ENCODE results near the gene GPC6.
"Not testable (repeated sequence)": the region's sequence is repeated elsewhere in the genome, so short reads cannot be mapped to it uniquely, and the experiment has no call there.

Gene GPC6

DNA sequence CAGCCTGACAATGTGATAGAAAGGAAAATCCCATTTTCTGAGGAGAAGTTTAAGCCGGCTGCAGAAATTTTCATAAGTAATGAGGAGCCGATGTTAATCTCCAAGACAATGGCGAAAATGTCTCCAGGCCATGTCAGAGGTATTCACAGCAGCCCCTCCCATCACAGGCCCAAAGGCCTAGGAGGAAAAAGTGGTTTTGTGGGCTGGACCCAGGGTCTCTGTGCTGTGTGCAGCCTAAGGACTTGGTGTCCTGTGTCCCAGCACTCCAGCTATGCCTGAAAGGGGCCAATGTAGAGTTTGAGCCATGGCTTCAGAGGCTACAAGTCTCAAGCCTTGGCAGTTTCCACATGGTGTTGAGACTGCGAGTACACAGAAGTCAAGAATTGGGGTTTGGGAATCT lies 32.9 kb upstream of the GPC6 start:
- no peak for TF ChIP-seq CTCF (IDR thresholded peaks at IDR 0.05; ENCODE audit: low read depth, low read length)
- TF ChIP-seq, protein P1, sequence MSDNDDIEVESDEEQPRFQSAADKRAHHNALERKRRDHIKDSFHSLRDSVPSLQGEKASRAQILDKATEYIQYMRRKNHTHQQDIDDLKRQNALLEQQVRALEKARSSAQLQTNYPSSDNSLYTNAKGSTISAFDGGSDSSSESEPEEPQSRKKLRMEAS (IDR thresholded peaks at IDR 0.05; ENCODE audit: low read depth, low read length), result no peak
- TF ChIP-seq MYC (IDR thresholded peaks at IDR 0.05; ENCODE audit: low read depth, low read length), result no peak
- no peak for TF ChIP-seq POLR2A (IDR thresholded peaks at IDR 0.05; ENCODE audit: extremely low read depth, insufficient read length)
- H3K4me3 ChIP-seq (ENCODE audit: low read depth, low read length), result no peak overlapping the region
- DNase-seq (ENCODE audit: low read depth), result no peak

DNA sequence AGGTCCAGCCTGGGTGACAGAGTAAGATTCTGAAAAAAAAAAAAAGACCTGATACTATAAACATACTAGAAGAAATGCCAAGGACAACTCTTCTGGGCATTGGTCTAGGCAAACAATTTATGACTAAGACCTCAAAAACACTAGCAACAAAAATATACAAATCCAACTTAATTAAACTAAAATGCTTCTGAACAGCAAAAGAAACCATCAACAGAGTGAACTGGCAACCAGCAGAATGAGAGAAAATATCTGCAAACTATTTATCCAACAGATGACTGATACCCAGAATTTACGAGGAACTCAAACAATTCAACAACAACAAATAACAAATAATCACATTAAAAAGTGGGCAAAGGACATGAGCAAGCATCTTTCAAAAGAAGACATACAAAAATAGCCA lies 26.8 kb upstream of the GPC6 start:
- TF ChIP-seq MYC (IDR thresholded peaks at IDR 0.05; ENCODE audit: low read depth, low read length) (no peak), CTCF (IDR thresholded peaks at IDR 0.05; ENCODE audit: low read depth, low read length) (no peak), POLR2A (IDR thresholded peaks at IDR 0.05; ENCODE audit: extremely low read depth, insufficient read length) (no peak)
- TF ChIP-seq, protein P1 (IDR thresholded peaks at IDR 0.05; ENCODE audit: low read depth, low read length), result no peak
- DNase-seq (ENCODE audit: low read depth), result no peak

DNA sequence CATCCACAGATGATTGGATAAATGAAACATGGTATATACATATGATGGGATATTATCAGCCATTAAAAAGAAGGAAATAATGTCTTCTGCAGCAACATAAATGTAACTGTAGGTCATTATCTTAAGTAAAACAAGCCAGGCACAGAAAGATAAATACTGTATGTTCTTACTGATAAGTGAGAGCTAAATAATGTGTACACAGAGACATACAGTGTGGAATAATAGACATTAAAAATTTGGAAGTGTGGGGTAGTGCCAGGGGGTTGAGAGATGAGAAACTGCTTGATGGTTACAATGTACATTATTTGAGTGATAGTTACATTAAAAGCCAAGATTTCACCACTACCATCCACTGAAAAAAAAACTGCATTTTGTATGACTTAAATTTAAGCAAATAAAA lies 26.0 kb upstream of the GPC6 start:
- H3K4me3 ChIP-seq (ENCODE audit: low read depth, low read length), result no peak overlapping the region
- DNase-seq (ENCODE audit: low read depth), result no peak
- TF ChIP-seq POLR2A (IDR thresholded peaks at IDR 0.05; ENCODE audit: extremely low read depth, insufficient read length) (no peak), CTCF (IDR thresholded peaks at IDR 0.05; ENCODE audit: low read depth, low read length) (no peak), MYC (IDR thresholded peaks at IDR 0.05; ENCODE audit: low read depth, low read length) (no peak)
- TF ChIP-seq, protein P1 (IDR thresholded peaks at IDR 0.05; ENCODE audit: low read depth, low read length), result no peak

More for the DNA sequence above, 26.8 kb upstream of the GPC6 start:
- H3K4me3 ChIP-seq (ENCODE audit: low read depth, low read length), result no peak overlapping the region

DNA sequence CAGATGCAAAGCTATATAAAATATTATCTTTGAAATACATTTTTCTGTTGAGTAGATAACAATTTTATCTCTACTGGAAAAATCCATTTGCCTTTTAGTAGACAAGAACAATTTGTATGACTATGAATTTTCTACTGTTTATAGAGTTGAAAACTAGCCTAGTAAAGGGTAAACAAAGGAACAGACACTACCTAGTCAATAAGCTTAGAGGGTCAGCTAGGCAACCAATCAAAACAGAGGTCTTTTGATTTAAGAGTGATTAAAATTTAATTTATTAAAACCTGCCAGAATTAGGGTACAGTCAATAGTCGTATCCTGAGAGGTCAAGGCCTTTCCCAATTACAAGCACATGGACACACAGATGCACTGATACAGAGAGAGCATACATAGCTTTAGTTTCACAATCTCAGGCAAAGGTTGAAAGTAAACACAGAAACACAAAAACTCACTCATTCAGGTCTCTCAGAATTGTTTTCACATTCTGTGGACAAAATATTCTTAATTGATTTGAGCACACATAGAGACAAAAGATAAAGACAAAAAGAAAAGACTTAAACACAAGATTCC lies 24.5 kb upstream of the GPC6 start:
- H3K4me3 ChIP-seq (ENCODE audit: low read depth, low read length), result no peak overlapping the region
- no peak for DNase-seq (ENCODE audit: low read depth)
- TF ChIP-seq MYC (IDR thresholded peaks at IDR 0.05; ENCODE audit: low read depth, low read length), result no peak
- TF ChIP-seq, protein P1 (IDR thresholded peaks at IDR 0.05; ENCODE audit: low read depth, low read length), result no peak
- no peak for TF ChIP-seq POLR2A (IDR thresholded peaks at IDR 0.05; ENCODE audit: extremely low read depth, insufficient read length)
- no peak for TF ChIP-seq CTCF (IDR thresholded peaks at IDR 0.05; ENCODE audit: low read depth, low read length)

DNA sequence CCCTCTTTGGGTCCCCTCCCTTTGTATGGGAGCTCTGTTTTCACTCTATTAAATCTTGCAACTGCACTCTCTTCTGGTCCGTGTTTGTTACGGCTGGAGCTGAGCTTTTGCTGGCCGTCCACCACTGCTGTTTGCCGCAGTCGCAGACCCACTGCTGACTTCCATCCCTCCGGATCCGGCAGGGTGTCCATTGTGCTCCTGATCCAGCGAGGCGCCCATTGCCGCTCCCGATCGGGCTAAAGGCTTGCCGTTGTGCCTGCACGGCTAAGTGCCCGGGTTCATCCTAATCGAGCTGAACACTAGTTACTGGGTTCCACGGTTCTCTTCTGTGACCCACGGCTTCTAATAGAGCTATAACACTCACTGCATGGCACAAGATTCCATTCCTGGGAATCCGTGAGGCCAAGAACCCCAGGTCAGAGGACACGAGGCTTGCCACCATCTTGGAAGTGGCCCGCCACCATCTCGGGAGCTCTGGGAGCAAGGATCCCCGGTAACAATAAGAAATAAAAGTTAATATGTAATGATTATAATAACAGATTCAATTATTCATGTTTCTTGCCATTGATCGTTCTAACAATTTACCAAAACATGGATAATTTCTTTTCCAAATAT lies 19.7 kb upstream of the GPC6 start:
- not testable (repeated sequence) for H3K4me3 ChIP-seq (ENCODE audit: low read depth, low read length); DNase-seq (ENCODE audit: low read depth)

- H3K4me3 ChIP-seq (ENCODE audit: low read depth, low read length), result no peak overlapping the region
- TF ChIP-seq, protein P1 (IDR thresholded peaks at IDR 0.05; ENCODE audit: low read depth, low read length), result no peak
- no peak for TF ChIP-seq MYC (IDR thresholded peaks at IDR 0.05; ENCODE audit: low read depth, low read length)
- TF ChIP-seq POLR2A (IDR thresholded peaks at IDR 0.05; ENCODE audit: extremely low read depth, insufficient read length), result no peak
- no peak for TF ChIP-seq CTCF (IDR thresholded peaks at IDR 0.05; ENCODE audit: low read depth, low read length)
- no peak for DNase-seq (ENCODE audit: low read depth)
Measured at GRCh38 chr13:93216122-93216521, 10.5 kb upstream of the GPC6 start.

All from NB4 (cell line).